Esophagus (tissue), 2 donors: ENCODE results near the gene FAM236D. TPM values are rescaled to one million over a fixed set of nuclear protein-coding genes. Genes with fewer than 3 reads are reported as not detected.
"Not testable (repeated sequence)": the region's sequence is repeated elsewhere in the genome, so short reads cannot be mapped to it uniquely, and the experiment has no call there.

Source experiments
- H3K27ac ChIP-seq, 2 donors: one replicate each; pipeline ENCODE4 v1.5.1; 2013; ENCODE audit warnings: low read depth in 2 of 2, mild to moderate bottlenecking in 2 of 2, inconsistent platforms in 1 of 2, low read length in 1 of 2, moderate library complexity in 1 of 2
- H3K27me3 ChIP-seq, 2 donors: one replicate each; pipeline ENCODE4 v1.6.1; 2013; ENCODE audit warnings: low read length in 2 of 2, control low read depth in 1 of 2, mild to moderate bottlenecking in 1 of 2; ENCODE audit not compliant: insufficient read depth in 2 of 2, control insufficient read depth in 1 of 2
- H3K36me3 ChIP-seq, 2 donors: one replicate each; pipeline ENCODE4 v1.6.1; 2013; ENCODE audit warnings: low read length in 1 of 2; ENCODE audit not compliant: control insufficient read depth in 2 of 2, insufficient read depth in 2 of 2
- H3K4me1 ChIP-seq, 2 donors: one replicate each; pipeline ENCODE4 v1.6.1; 2013; ENCODE audit warnings: low read length in 1 of 2; ENCODE audit not compliant: control insufficient read depth in 2 of 2, insufficient read depth in 2 of 2
- H3K4me3 ChIP-seq, 2 donors: one replicate each; pipeline ENCODE4 v1.5.1; 2013; ENCODE audit warnings: low read length in 2 of 2, mild to moderate bottlenecking in 2 of 2, low read depth in 1 of 2, moderate library complexity in 1 of 2
- H3K9me3 ChIP-seq, 2 donors: one replicate each; pipeline ENCODE4 v1.6.1; 2013; ENCODE audit warnings: mild to moderate bottlenecking in 2 of 2, low read depth in 1 of 2, low read length in 1 of 2, moderate library complexity in 1 of 2; ENCODE audit not compliant: control insufficient read depth in 2 of 2, insufficient read depth in 1 of 2
- WGBS, 2 donors: extraction: QIAGEN DNeasy Blood & Tissue Kit; methylation state at CpG; one replicate each; pipeline ENCODE4 v1.1.7; 2013; 5-methylcytosine and 5-hydroxymethylcytosine counted together
- polyA plus RNA-seq, 2 donors: library from polyadenylated mRNA; stranded (reverse); fragments of 200-250 nt; gene quantifications; one replicate each; pipeline ENCODE4 v1.2.3, GENCODE V29; 2013
- donor health status: healthy with polysubstance abuse.
- donor health status: Bipolar disorder and iron deficiency.

The FAM236D gene
- polyA plus RNA-seq: not detected

- not testable (repeated sequence) for H3K27ac ChIP-seq, H3K4me1 ChIP-seq, H3K36me3 ChIP-seq, H3K9me3 ChIP-seq, H3K27me3 ChIP-seq, H3K4me3 ChIP-seq
- no CpG with 5 or more reads among the region's 13 CpGs for WGBS, 2 donors
Measured at GRCh38 chrX:72808110-72808509, at the start of gene FAM236D. Gene FAM236D, minus strand, starts transcription at chrX:72808210. Its CDS starts 100 bp downstream, at chrX:72808110.

- H3K27me3 ChIP-seq, H3K4me3 ChIP-seq, H3K4me1 ChIP-seq, H3K27ac ChIP-seq, H3K36me3 ChIP-seq, H3K9me3 ChIP-seq: not testable (repeated sequence)
- no CpG with 5 or more reads among the region's 2 CpGs for WGBS, 2 donors
Measured at GRCh38 chrX:72837532-72837931, 29.5 kb upstream of the FAM236D start.

- not testable (repeated sequence) for H3K9me3 ChIP-seq, H3K4me1 ChIP-seq, H3K27ac ChIP-seq, H3K4me3 ChIP-seq, H3K27me3 ChIP-seq, H3K36me3 ChIP-seq
- WGBS, 2 donors: no CpG with 5 or more reads among the region's 13 CpGs
Measured at GRCh38 chrX:72830701-72831100, 22.7 kb upstream of the FAM236D start.

GRCh38 chrX:72790390-72790789 is 17.6 kb downstream of the FAM236D start:
- not testable (repeated sequence) for H3K4me3 ChIP-seq, H3K9me3 ChIP-seq, H3K27ac ChIP-seq, H3K27me3 ChIP-seq, H3K4me1 ChIP-seq, H3K36me3 ChIP-seq
- WGBS, 2 donors: 96 to 100% methylated on average over 1 of the region's 3 CpGs

GRCh38 chrX:72788142-72788541 is 19.9 kb downstream of the FAM236D start:
- H3K27me3 ChIP-seq, H3K27ac ChIP-seq, H3K36me3 ChIP-seq, H3K4me1 ChIP-seq, H3K4me3 ChIP-seq, H3K9me3 ChIP-seq: not testable (repeated sequence)
- WGBS, 2 donors: no CpG with 5 or more reads among the region's 1 CpG

- no CpG with 5 or more reads among the region's 6 CpGs for WGBS, 2 donors
- not testable (repeated sequence) for H3K36me3 ChIP-seq, H3K9me3 ChIP-seq, H3K4me1 ChIP-seq, H3K4me3 ChIP-seq, H3K27me3 ChIP-seq, H3K27ac ChIP-seq
Measured at GRCh38 chrX:72783964-72784363, 24.0 kb downstream of the FAM236D start.

GRCh38 chrX:72783365-72783936 is 24.6 kb downstream of the FAM236D start:
- H3K9me3 ChIP-seq, H3K4me1 ChIP-seq, H3K36me3 ChIP-seq, H3K27ac ChIP-seq, H3K4me3 ChIP-seq, H3K27me3 ChIP-seq: not testable (repeated sequence)
- no CpG with 5 or more reads among the region's 8 CpGs for WGBS, 2 donors

GRCh38 chrX:72782560-72782959 is 25.4 kb downstream of the FAM236D start, which contains the start of gene FAM236B:
Gene FAM236B, minus strand, starts transcription at chrX:72782660. Its CDS starts 100 bp downstream, at chrX:72782560.
- H3K27ac ChIP-seq, H3K9me3 ChIP-seq, H3K36me3 ChIP-seq, H3K27me3 ChIP-seq, H3K4me3 ChIP-seq, H3K4me1 ChIP-seq: not testable (repeated sequence)
- no CpG with 5 or more reads among the region's 15 CpGs for WGBS, 2 donors

GRCh38 chrX:72778146-72778545 is 29.9 kb downstream of the FAM236D start:
- no CpG with 5 or more reads among the region's 6 CpGs for WGBS, 2 donors
- H3K27me3 ChIP-seq, H3K27ac ChIP-seq, H3K4me3 ChIP-seq, H3K9me3 ChIP-seq, H3K36me3 ChIP-seq, H3K4me1 ChIP-seq: not testable (repeated sequence)

GRCh38 chrX:72777467-72777790 is 30.6 kb downstream of the FAM236D start:
- H3K4me3 ChIP-seq, H3K27ac ChIP-seq, H3K9me3 ChIP-seq, H3K4me1 ChIP-seq, H3K27me3 ChIP-seq, H3K36me3 ChIP-seq: not testable (repeated sequence)
- no CpG with 5 or more reads among the region's 15 CpGs for WGBS, 2 donors
